ENCODE results near the gene ANO9. TPM values are rescaled to one million over a fixed set of nuclear protein-coding genes. Genes with fewer than 3 reads are reported as not detected.
"Not testable (repeated sequence)": the region's sequence is repeated elsewhere in the genome, so short reads cannot be mapped to it uniquely, and the experiment has no call there.

Gene ANO9
- total RNA-seq, 1 experiment from 2014 or later = not detected

- no peak overlapping the region for H3K27ac ChIP-seq (ENCODE audit: low read depth, low read length, poor library complexity, severe bottlenecking)
- no peak for TF ChIP-seq CTCF (conservative IDR thresholded peaks at IDR 0.05; ENCODE audit: low read depth, low read length)
- TF ChIP-seq EZH2 (IDR thresholded peaks at IDR 0.05; ENCODE audit: borderline replicate concordance, low read depth, low read length, poor library complexity, severe bottlenecking) = no peak
- ChIA-PET POLR2A (ENCODE audit: low non-redundant PET) (no interaction called here), CTCF (no interaction called here)
- H3K36me3 ChIP-seq (ENCODE audit: insufficient read depth, low read length, poor library complexity, severe bottlenecking) = no peaks in the 10 kb centered on the region
- H3K4me3 ChIP-seq (ENCODE audit: low read depth, low read length, poor library complexity, severe bottlenecking) = no peak overlapping the region
- H3K4me1 ChIP-seq (ENCODE audit: insufficient read depth, low read length, poor library complexity, severe bottlenecking) = peaks cover 7% of the 10 kb centered on the region
- no peaks in the 10 kb centered on the region for H3K27me3 ChIP-seq (replicated peaks; ENCODE audit: insufficient read depth, low read depth, low read length, poor library complexity)
- intact Hi-C loops (cut with micrococcal nuclease; ENCODE audit: unreplicated experiment) = no loop called here
- no peaks in the 10 kb centered on the region for H3K9me3 ChIP-seq (ENCODE audit: low read depth, low read length, poor library complexity, severe bottlenecking)
- BruUV-seq (replicated peaks) = no TSS peak
- DNase-seq (ENCODE audit: low spot score) = no peak
These were observed 38.6 kb downstream of the ANO9 start for GRCh38 chr11:403021-403760.

- CTCF ChIA-PET; DNase-seq (ENCODE audit: low spot score); H3K27ac ChIP-seq (ENCODE audit: low read depth, low read length, poor library complexity, severe bottlenecking); H3K4me3 ChIP-seq (ENCODE audit: low read depth, low read length, poor library complexity, severe bottlenecking); H3K4me1 ChIP-seq (ENCODE audit: insufficient read depth, low read length, poor library complexity, severe bottlenecking); H3K9me3 ChIP-seq (ENCODE audit: low read depth, low read length, poor library complexity, severe bottlenecking); POLR2A ChIA-PET (ENCODE audit: low non-redundant PET); BruUV-seq (replicated peaks); H3K27me3 ChIP-seq (replicated peaks; ENCODE audit: insufficient read depth, low read depth, low read length, poor library complexity); H3K36me3 ChIP-seq (ENCODE audit: insufficient read depth, low read length, poor library complexity, severe bottlenecking); intact Hi-C loops (cut with micrococcal nuclease; ENCODE audit: unreplicated experiment): not testable (repeated sequence)
These were observed 40.6 kb downstream of the ANO9 start for GRCh38 chr11:401196-401595.

- DNase-seq (ENCODE audit: low spot score) = no peak
- H3K4me3 ChIP-seq (ENCODE audit: low read depth, low read length, poor library complexity, severe bottlenecking) = no peak overlapping the region
- H3K36me3 ChIP-seq (ENCODE audit: insufficient read depth, low read length, poor library complexity, severe bottlenecking) = no peaks in the 10 kb centered on the region
- BruUV-seq (replicated peaks) = no TSS peak
- CTCF ChIA-PET = no interaction called here
- H3K9me3 ChIP-seq (ENCODE audit: low read depth, low read length, poor library complexity, severe bottlenecking) = no peaks in the 10 kb centered on the region
- POLR2A ChIA-PET (ENCODE audit: low non-redundant PET) = no interaction called here
- intact Hi-C loops (cut with micrococcal nuclease; ENCODE audit: unreplicated experiment) = no loop called here
- TF ChIP-seq CTCF (conservative IDR thresholded peaks at IDR 0.05; ENCODE audit: low read depth, low read length) (no peak), EZH2 (IDR thresholded peaks at IDR 0.05; ENCODE audit: borderline replicate concordance, low read depth, low read length, poor library complexity, severe bottlenecking) (no peak)
- H3K4me1 ChIP-seq (ENCODE audit: insufficient read depth, low read length, poor library complexity, severe bottlenecking) = no peaks in the 10 kb centered on the region
- no peaks in the 10 kb centered on the region for H3K27me3 ChIP-seq (replicated peaks; ENCODE audit: insufficient read depth, low read depth, low read length, poor library complexity)
- no peak overlapping the region for H3K27ac ChIP-seq (ENCODE audit: low read depth, low read length, poor library complexity, severe bottlenecking)
These were observed 41.5 kb downstream of the ANO9 start for GRCh38 chr11:400241-400689.

- no peak overlapping the region for H3K4me3 ChIP-seq (ENCODE audit: low read depth, low read length, poor library complexity, severe bottlenecking)
- no TSS peak for BruUV-seq (replicated peaks)
- H3K9me3 ChIP-seq (ENCODE audit: low read depth, low read length, poor library complexity, severe bottlenecking) = no peaks in the 10 kb centered on the region
- intact Hi-C loops (cut with micrococcal nuclease; ENCODE audit: unreplicated experiment) = no loop called here
- TF ChIP-seq EZH2 (IDR thresholded peaks at IDR 0.05; ENCODE audit: borderline replicate concordance, low read depth, low read length, poor library complexity, severe bottlenecking) (no peak), CTCF (conservative IDR thresholded peaks at IDR 0.05; ENCODE audit: low read depth, low read length) (no peak)
- no peaks in the 10 kb centered on the region for H3K36me3 ChIP-seq (ENCODE audit: insufficient read depth, low read length, poor library complexity, severe bottlenecking)
- no peaks in the 10 kb centered on the region for H3K27me3 ChIP-seq (replicated peaks; ENCODE audit: insufficient read depth, low read depth, low read length, poor library complexity)
- no peak overlapping the region for H3K27ac ChIP-seq (ENCODE audit: low read depth, low read length, poor library complexity, severe bottlenecking)
- no peak for DNase-seq (ENCODE audit: low spot score)
- H3K4me1 ChIP-seq (ENCODE audit: insufficient read depth, low read length, poor library complexity, severe bottlenecking) = no peaks in the 10 kb centered on the region
- ChIA-PET CTCF (no interaction called here), POLR2A (ENCODE audit: low non-redundant PET) (no interaction called here)
These were observed 42.0 kb downstream of the ANO9 start for GRCh38 chr11:399731-400211.
